Endothelial cell of umbilical vein (primary cell): ENCODE data around the gene SH3BP2.

Experiments
- CTCF ChIP-seq, 2 donors: IDR thresholded peaks; 1 replicate in 1 of 2; 2 replicates in 1 of 2; pipeline ENCODE4 v1.5.1; 2011; ENCODE audit warnings: low read length in 2 of 2, mild to moderate bottlenecking in 2 of 2, moderate library complexity in 2 of 2, control low read depth in 1 of 2, inconsistent platforms in 1 of 2, low read depth in 1 of 2; ENCODE audit not compliant: insufficient read depth in 1 of 2; ENCODE audit errors: extremely low read depth in 1 of 2
- EZH2 ChIP-seq: IDR thresholded peaks from 2 replicates; pipeline ENCODE4 v1.6.1; 2012; ENCODE audit warnings: borderline replicate concordance, low read depth, mild to moderate bottlenecking, moderate library complexity, low read length, inconsistent platforms; ENCODE audit not compliant: severe bottlenecking
- FOS ChIP-seq: IDR thresholded peaks from 2 replicates; pipeline ENCODE4 v1.6.1; 2011; ENCODE audit warnings: mild to moderate bottlenecking, low read length, moderate library complexity, borderline replicate concordance; ENCODE audit not compliant: insufficient read depth
- GATA2 ChIP-seq: IDR thresholded peaks from 2 replicates; pipeline ENCODE4 v1.7.0; 2011; ENCODE audit warnings: low read depth, mild to moderate bottlenecking, moderate library complexity, mixed read lengths, low read length; ENCODE audit not compliant: insufficient read length, insufficient read depth
- JUN ChIP-seq: IDR thresholded peaks from 2 replicates; pipeline ENCODE4 v1.6.1; 2011; ENCODE audit warnings: borderline replicate concordance, low read depth; ENCODE audit not compliant: insufficient read length, insufficient read depth
- MAX ChIP-seq: IDR thresholded peaks from 2 replicates; pipeline ENCODE4 v1.6.1; 2011; ENCODE audit not compliant: insufficient read depth, insufficient read length
- MYC ChIP-seq: IDR thresholded peaks from one replicate; pipeline ENCODE4 v1.6.1; 2011; ENCODE audit warnings: mild to moderate bottlenecking, low read depth, low read length
- POLR2A ChIP-seq: IDR thresholded peaks from 2 replicates; pipeline ENCODE4 v1.6.1; 2012; ENCODE audit warnings: low read depth, mild to moderate bottlenecking, control low read depth, low read length
- POLR2AphosphoS5 ChIP-seq: IDR thresholded peaks from 2 replicates; pipeline ENCODE4 v1.6.1; 2012; ENCODE audit warnings: low read depth, mild to moderate bottlenecking, control low read depth, low read length, moderate library complexity; ENCODE audit not compliant: insufficient read depth

GRCh38 chr4:2805712-2806389 lies 13.0 kb downstream of the SH3BP2 start:
- TF ChIP-seq POLR2AphosphoS5 (peak; percentile 57), POLR2A (no peak), EZH2 (no peak), CTCF (IDR thresholded peaks at IDR 0.05; ENCODE audit: extremely low read depth in 1 of 2, insufficient read depth in 1 of 2, low read depth in 1 of 2, low read length in 2 of 2) (no peak), GATA2 (no peak), JUN (no peak), FOS (no peak), MYC (no peak), MAX (no peak)
